Measurements from ENCODE around the gene PLCH2.

GRCh38 chr1:2508180-2508579 is 32.1 kb downstream of the PLCH2 start:
- TF ChIP-seq ZSCAN32 (CRISPR knock-in tag; IDR thresholded peaks at IDR 0.05) (no peak), CHD7 (IDR thresholded peaks at IDR 0.05; ENCODE audit: low read depth, low read length) (no peak), PATZ1 (CRISPR knock-in tag; IDR thresholded peaks at IDR 0.05; ENCODE audit: borderline replicate concordance) (no peak), ZNF592 (IDR thresholded peaks at IDR 0.05) (no peak)
